Progenitor cell of endocrine pancreas (in vitro differentiated cells): ENCODE measurements around the gene DCDC2B. TPM values are rescaled to one million over a fixed set of nuclear protein-coding genes. Genes with fewer than 3 reads are reported as not detected.

Experiments
- DNase-seq: peaks from one replicate; pipeline ENCODE4 v3.0.0; 2021; ENCODE audit warnings: low spot score; ENCODE audit not compliant: unreplicated experiment
- H3K27ac Mint-ChIP-seq: 2 replicates; pipeline ENCODE4 v1.8.0; 2021; ENCODE audit warnings: mild to moderate bottlenecking, moderate library complexity, mixed read lengths
- H3K27me3 Mint-ChIP-seq: 2 replicates; pipeline ENCODE4 v1.8.0; 2021; ENCODE audit warnings: mixed read lengths
- H3K36me3 Mint-ChIP-seq: 2 replicates; pipeline ENCODE4 v1.8.0; 2022; ENCODE audit warnings: mixed read lengths; ENCODE audit not compliant: insufficient read depth
- H3K4me1 Mint-ChIP-seq: 2 replicates; pipeline ENCODE4 v1.8.0; 2021; ENCODE audit warnings: low read depth, mixed read lengths
- H3K4me3 Mint-ChIP-seq: 2 replicates; pipeline ENCODE4 v1.8.0; 2021; ENCODE audit warnings: low read depth, mild to moderate bottlenecking, moderate library complexity, mixed read lengths
- H3K9me3 Mint-ChIP-seq: 2 replicates; pipeline ENCODE4 v1.8.0; 2021; ENCODE audit warnings: low read depth, mixed read lengths
- CTCF ChIP-seq: fragments of 200-600 bp; sonication (generic); IDR thresholded peaks from one replicate; pipeline ENCODE4 v1.5.0; 2021; ENCODE audit warnings: antibody characterized with exemption, mild to moderate bottlenecking; ENCODE audit not compliant: unreplicated experiment
- total RNA-seq: library from RNA; stranded (reverse); gene quantifications from 2 replicates; pipeline ENCODE4 v1.2.1, GENCODE V29; 2021

Gene DCDC2B
- total RNA-seq, 1 donor from 2014 or later, result not detected

- H3K36me3 Mint-ChIP-seq, result peaks cover 18% of the 10 kb centered on the region
Measured at GRCh38 chr1:32181563-32181962, 27.3 kb upstream of the DCDC2B start.

DNA sequence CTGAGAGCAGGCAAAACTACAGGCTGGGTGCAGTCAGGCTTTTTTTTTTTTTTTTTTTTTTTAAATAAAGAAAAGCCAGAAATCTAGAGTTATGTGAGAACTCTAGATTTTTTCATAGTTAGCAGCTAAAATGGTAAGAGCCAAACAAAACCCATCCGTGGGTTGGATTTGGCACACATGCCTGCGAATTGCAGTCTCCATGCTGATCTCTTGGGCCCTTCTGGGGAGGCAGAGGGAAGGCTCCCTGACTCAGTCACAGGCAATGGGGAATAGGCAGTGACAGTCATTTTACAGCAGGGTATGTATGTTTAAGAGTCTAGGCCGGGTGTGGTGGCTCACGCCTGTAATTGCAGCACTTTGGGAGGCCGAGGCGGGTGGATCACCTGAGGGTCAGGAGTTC is 26.8 kb upstream of the DCDC2B start:
- TF ChIP-seq CTCF, result no peak
- peaks cover 19% of the 10 kb centered on the region for H3K36me3 Mint-ChIP-seq
- no peaks in the 10 kb centered on the region for H3K9me3 Mint-ChIP-seq
- no peak overlapping the region for H3K4me3 Mint-ChIP-seq
- no peak overlapping the region for H3K27ac Mint-ChIP-seq
- no peaks in the 10 kb centered on the region for H3K27me3 Mint-ChIP-seq
- no peak for DNase-seq
- peaks cover 15% of the 10 kb centered on the region for H3K4me1 Mint-ChIP-seq

More at GRCh38 chr1:32181563-32181962, 27.3 kb upstream of the DCDC2B start:
- Mint-ChIP-seq H3K9me3 (no peaks in the 10 kb centered on the region), H3K4me3 (peak overlapping the region; percentile 92), H3K4me1 (peaks cover 15% of the 10 kb centered on the region), H3K27me3 (no peaks in the 10 kb centered on the region), H3K27ac (peak overlapping the region; percentile 64)
- TF ChIP-seq CTCF, result no peak
- DNase-seq, result no peak

DNA sequence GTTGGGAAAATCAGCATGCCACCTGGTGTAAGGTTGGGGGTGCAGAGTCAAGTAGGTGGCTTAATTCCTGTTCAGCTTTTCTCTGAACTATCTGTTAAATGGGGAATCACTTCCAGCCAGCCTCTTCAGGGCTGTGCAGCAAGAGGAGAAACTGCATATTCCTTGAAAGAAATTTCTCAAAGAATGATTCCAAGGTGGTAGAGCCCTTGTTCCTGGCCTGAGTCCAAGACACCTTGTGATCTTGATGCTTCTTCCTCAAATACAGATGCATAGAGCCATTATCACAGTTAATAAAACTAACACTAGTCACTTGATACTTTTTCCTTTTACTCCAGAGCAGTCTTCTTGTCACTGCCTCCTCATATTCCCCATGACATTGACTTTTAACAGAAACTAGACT is 24.2 kb upstream of the DCDC2B start:
- no peak overlapping the region for H3K27ac Mint-ChIP-seq
- DNase-seq, result no peak
- no peak for TF ChIP-seq CTCF
- H3K36me3 Mint-ChIP-seq, result peaks cover 27% of the 10 kb centered on the region
- no peaks in the 10 kb centered on the region for H3K9me3 Mint-ChIP-seq
- H3K27me3 Mint-ChIP-seq, result no peaks in the 10 kb centered on the region
- no peak overlapping the region for H3K4me3 Mint-ChIP-seq
- H3K4me1 Mint-ChIP-seq, result peaks cover 14% of the 10 kb centered on the region

GRCh38 chr1:32186077-32186476 is 22.8 kb upstream of the DCDC2B start:
- Mint-ChIP-seq H3K27ac (peak overlapping the region; percentile 68), H3K27me3 (no peaks in the 10 kb centered on the region), H3K4me1 (peaks cover 3% of the 10 kb centered on the region), H3K36me3 (peaks cover 33% of the 10 kb centered on the region), H3K9me3 (no peaks in the 10 kb centered on the region), H3K4me3 (no peak overlapping the region)
- TF ChIP-seq CTCF, result no peak
- no peak for DNase-seq

DNA sequence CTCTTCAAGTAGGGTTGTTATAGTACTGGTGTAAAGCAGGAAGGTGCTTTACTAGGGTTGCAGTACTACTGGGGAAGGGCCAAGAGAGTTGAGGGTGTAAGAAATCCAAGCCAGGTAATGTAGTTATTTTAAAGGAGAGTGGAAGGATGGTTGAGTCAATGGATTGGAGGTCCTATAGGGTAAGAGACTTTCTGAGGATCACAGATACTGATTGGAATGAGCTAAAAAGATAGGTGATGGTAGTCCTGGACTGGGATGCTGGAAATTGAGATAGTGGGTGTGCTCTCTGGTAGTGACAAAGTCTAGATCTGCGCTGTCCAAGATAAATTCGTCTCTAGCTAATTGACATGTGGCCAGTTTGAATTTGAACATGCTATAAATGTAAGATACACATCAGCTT is 22.4 kb upstream of the DCDC2B start:
- peak overlapping the region; percentile 3 for H3K27ac Mint-ChIP-seq
- H3K27me3 Mint-ChIP-seq, result no peaks in the 10 kb centered on the region
- no peaks in the 10 kb centered on the region for H3K4me1 Mint-ChIP-seq
- no peak for TF ChIP-seq CTCF
- H3K4me3 Mint-ChIP-seq, result no peak overlapping the region
- H3K9me3 Mint-ChIP-seq, result no peaks in the 10 kb centered on the region
- peaks cover 30% of the 10 kb centered on the region for H3K36me3 Mint-ChIP-seq
- DNase-seq, result no peak
